NCI-H460 (cell line): Measurements from ENCODE around the gene PUS10. TPM values are rescaled to one million over a fixed set of nuclear protein-coding genes. Genes with fewer than 3 reads are reported as not detected.
A peak's percentile ranks its signal among the peaks of the same experiment; 100 is the strongest.
"Not testable (repeated sequence)": the region's sequence is repeated elsewhere in the genome, so short reads cannot be mapped to it uniquely, and the experiment has no call there.

Experiments
- DNase-seq: peaks from one replicate; pipeline ENCODE4 v3.0.0-alpha.2; 2016; ENCODE audit warnings: low read depth; ENCODE audit errors: extremely low read depth
- total RNA-seq: library from RNA; depleted of rRNA; stranded (reverse); fragments of >200 nt; shearing (Covaris generic); gene quantifications from 2 replicates; pipeline ENCODE4 v1.2.3, GENCODE V29; 2014

Gene PUS10
- total RNA-seq, 1 experiment from 2014 or later, result 10.2 TPM

- no peak for DNase-seq
These were observed 3.3 kb downstream of the PUS10 start for GRCh38 chr2:61014763-61015162.

- DNase-seq, result no peak
These were observed 4.7 kb downstream of the PUS10 start for GRCh38 chr2:61013382-61013781.

DNA sequence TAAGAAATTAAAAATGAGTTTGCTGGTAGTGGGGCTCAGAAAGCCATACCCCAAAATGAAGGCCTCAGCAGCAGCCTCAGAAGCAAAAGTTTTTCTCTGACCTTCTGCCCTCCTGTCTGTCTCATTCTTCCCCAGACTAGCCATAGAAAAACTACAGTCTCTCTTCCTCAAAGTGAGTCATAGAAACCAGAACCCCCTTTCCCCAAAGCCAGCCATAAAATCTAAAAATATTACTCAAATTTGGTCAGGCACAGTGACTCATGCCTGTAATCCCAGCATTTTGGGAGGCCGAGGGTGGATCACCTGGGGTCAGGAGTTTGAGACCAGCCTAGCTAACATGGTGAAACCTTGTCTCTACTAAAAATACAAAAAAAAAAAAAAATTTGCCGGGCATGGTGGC is 5.8 kb downstream of the PUS10 start:
- DNase-seq, result not testable (repeated sequence)

- no peak for DNase-seq
These were observed 6.4 kb downstream of the PUS10 start for GRCh38 chr2:61011678-61012077.

DNA sequence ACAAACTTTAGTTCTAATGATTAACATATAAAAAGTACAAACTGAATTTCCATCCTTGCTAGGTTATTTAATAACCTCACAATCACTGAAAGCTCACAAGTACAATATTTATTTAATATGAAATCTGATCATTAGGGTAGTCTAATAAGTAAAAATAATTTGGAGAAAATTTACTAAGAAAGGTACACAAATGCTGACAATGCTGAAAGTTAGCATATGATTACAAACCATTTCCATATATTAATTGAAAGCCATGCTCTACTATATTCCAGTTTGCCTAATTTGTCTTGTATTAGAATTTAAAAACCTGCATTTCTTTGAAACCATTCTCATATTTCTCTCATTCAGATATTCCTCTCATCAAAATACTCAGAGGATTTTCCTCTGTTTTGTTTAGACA is 8.7 kb downstream of the PUS10 start:
- no peak for DNase-seq

- DNase-seq, result no peak
These were observed 11.5 kb downstream of the PUS10 start for GRCh38 chr2:61006486-61007105.

- no peak for DNase-seq
These were observed 12.3 kb downstream of the PUS10 start for GRCh38 chr2:61005736-61006135.

GRCh38 chr2:60998628-60999545 is 19.2 kb downstream of the PUS10 start:
- DNase-seq, result peak; percentile 64

DNA sequence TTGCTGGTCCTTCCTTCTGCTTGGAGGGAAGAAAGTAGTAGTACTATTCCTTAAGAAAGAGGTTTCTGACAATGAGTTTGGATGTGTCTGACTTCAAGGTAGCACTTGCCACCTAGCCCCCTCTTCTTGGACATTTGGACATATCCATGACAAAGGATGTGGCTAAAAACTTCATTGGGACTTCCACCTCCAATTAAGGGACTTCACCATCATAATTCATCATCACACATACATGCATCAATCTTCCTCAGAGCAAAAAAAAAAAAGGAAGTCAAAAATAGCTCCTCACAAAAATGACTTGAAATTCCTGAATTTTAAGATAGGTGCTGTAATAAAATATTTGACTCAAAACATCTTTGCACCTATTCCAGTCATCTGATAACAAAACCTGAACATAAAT is 23.9 kb downstream of the PUS10 start:
- DNase-seq, result no peak

- DNase-seq, result no peak
These were observed 25.1 kb downstream of the PUS10 start for GRCh38 chr2:60992985-60993392.

DNA sequence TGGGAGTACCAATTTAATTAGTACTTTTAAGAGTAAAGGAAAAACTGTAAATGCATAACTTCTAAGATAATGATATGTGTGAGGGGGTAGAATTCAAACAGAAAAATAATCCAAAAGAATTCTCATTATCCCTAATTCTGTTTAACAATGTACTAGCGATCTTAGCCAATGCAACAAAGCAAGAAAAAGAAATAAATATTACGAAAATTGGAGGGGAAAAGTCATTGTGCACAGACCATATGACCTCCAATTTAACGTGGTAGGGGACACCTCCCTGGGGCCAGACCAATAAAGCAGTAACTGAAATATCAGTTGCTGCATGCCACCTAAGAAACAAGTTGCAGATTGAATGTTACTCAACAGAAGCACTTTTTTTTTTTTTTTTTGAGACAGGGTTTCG is 26.4 kb downstream of the PUS10 start:
- no peak for DNase-seq

DNA sequence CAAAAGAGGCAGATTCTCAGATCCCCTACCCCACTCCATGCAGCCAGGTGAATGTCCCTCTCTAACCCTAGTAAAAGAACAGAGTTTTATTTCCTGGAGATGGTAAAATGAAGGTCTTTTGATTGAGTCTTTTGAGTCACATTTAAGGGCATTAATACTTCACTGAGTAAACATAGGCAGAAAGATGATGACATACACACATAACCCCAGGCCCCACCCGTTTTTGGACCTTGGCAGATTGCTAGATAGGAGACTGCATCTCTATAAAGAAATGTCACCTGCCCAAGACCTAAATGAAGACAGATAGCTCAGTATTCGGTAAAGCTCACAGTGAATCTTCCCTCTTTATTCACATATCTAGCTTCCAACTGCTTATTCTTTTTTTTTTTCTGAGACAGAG is 28.8 kb downstream of the PUS10 start:
- DNase-seq, result no peak

- not testable (repeated sequence) for DNase-seq
These were observed 30.4 kb downstream of the PUS10 start for GRCh38 chr2:60987656-60988055.

GRCh38 chr2:60987041-60987440 is 31.0 kb downstream of the PUS10 start:
- DNase-seq, result no peak

- DNase-seq, result no peak
These were observed 33.3 kb downstream of the PUS10 start for GRCh38 chr2:60984720-60985119.

DNA sequence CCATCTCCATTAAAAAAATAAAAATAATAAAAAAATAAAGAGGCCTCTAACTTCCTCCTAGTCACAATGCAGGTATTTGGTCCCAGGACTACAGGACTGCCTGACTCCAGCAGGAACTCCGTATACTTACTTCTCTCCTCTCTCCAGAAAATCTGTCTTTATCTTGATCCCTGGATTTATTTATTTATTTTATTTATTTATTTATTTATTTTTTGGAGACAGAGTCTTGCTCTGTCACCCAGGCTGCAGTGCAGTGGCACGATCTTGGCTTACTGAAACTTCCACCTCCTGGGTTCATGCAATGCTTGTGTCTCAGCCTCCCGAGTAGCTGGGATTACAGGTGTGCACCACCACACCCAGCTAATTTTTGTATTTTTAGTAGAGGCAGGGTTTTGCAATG is 36.0 kb downstream of the PUS10 start:
- DNase-seq, result not testable (repeated sequence)

GRCh38 chr2:60980071-60980815 is 37.8 kb downstream of the PUS10 start:
- DNase-seq, result no peak

DNA sequence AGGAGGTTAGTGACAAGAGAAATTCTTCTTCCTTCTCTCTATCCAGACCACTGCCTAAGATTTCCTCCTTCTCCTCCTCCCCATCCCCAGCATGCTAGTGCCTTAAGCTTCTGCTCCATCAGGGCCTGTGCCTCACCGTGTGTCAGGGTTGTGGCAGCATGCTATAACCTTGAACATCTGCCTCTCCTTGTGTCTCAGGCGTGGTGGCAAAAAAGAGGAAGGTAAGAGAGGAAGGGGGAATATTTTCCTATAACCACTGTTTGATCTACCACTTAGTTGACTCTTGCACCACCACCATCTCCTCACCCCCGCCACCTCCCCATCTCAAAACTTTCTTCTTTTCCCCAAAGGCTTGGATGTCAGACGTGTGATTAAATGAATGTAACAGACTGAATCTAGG is 38.8 kb downstream of the PUS10 start:
- DNase-seq, result no peak

DNA sequence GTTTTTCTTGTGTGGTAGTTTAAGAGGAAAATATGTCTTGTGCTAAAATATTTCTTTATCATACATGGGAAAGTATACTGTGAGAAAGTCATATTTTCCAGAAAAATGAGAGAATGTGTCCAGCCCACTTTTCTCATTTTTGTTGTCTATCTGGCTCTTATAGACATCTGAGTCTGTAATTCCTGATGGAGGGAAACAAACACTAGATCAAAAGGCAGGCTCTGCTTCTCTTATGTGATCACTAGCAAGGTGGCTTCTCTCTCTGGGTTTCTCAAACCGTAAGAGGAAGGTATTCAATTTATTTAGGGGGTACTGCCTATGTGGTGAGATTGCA is 40.5 kb downstream of the PUS10 start:
- no peak for DNase-seq

- no peak for DNase-seq
These were observed 41.0 kb downstream of the PUS10 start for GRCh38 chr2:60976875-60977561.

- no peak for DNase-seq
These were observed 41.7 kb downstream of the PUS10 start for GRCh38 chr2:60976256-60976850.
